IPS-18c (cell line): ENCODE data around the gene TCF4.

Experiments used
- H3K4me3 ChIP-seq: 2 replicates; pipeline ENCODE4 v1.7.0; 2013; ENCODE audit warnings: low read depth, mild to moderate bottlenecking, low read length, moderate library complexity; ENCODE audit not compliant: insufficient read depth
- H3K9me3 ChIP-seq: one replicate; pipeline ENCODE4 v1.6.1; 2013; ENCODE audit warnings: mild to moderate bottlenecking, low read length, moderate library complexity; ENCODE audit not compliant: control insufficient read depth, insufficient read depth

TCF4 gene

GRCh38 chr18:55500316-55501086 lies 87.5 kb downstream of the TCF4 start:
- Histone ChIP-seq H3K9me3 (no peaks in the 10 kb centered on the region), H3K4me3 (no peak overlapping the region)

- Histone ChIP-seq H3K4me3 (no peak overlapping the region), H3K9me3 (no peaks in the 10 kb centered on the region)
These were observed 88.5 kb downstream of the TCF4 start for GRCh38 chr18:55499526-55499925.

- no peaks in the 10 kb centered on the region for H3K9me3 ChIP-seq
- no peak overlapping the region for H3K4me3 ChIP-seq
These were observed 90.1 kb downstream of the TCF4 start for GRCh38 chr18:55497825-55498403.

GRCh38 chr18:55494899-55495298 lies 93.1 kb downstream of the TCF4 start:
- H3K9me3 ChIP-seq = no peaks in the 10 kb centered on the region
- no peak overlapping the region for H3K4me3 ChIP-seq

- Histone ChIP-seq H3K4me3 (no peak overlapping the region), H3K9me3 (no peaks in the 10 kb centered on the region)
These were observed 93.6 kb downstream of the TCF4 start for GRCh38 chr18:55494441-55494840.

- Histone ChIP-seq H3K9me3 (no peaks in the 10 kb centered on the region), H3K4me3 (no peak overlapping the region)
These were observed 96.4 kb downstream of the TCF4 start for GRCh38 chr18:55491616-55492015.

GRCh38 chr18:55489034-55489986 lies 98.7 kb downstream of the TCF4 start:
- Histone ChIP-seq H3K4me3 (no peak overlapping the region), H3K9me3 (no peaks in the 10 kb centered on the region)

- no peaks in the 10 kb centered on the region for H3K9me3 ChIP-seq
- no peak overlapping the region for H3K4me3 ChIP-seq
These were observed 99.5 kb downstream of the TCF4 start for GRCh38 chr18:55488473-55488872.

- Histone ChIP-seq H3K4me3 (no peak overlapping the region), H3K9me3 (no peaks in the 10 kb centered on the region)
These were observed 100.0 kb downstream of the TCF4 start for GRCh38 chr18:55487997-55488396.

GRCh38 chr18:55486936-55487335 lies 101.1 kb downstream of the TCF4 start:
- no peaks in the 10 kb centered on the region for H3K9me3 ChIP-seq
- H3K4me3 ChIP-seq = no peak overlapping the region

- H3K9me3 ChIP-seq = no peaks in the 10 kb centered on the region
- no peak overlapping the region for H3K4me3 ChIP-seq
These were observed 102.3 kb downstream of the TCF4 start for GRCh38 chr18:55485666-55486065.

- H3K4me3 ChIP-seq = no peak overlapping the region
- no peaks in the 10 kb centered on the region for H3K9me3 ChIP-seq
These were observed 103.2 kb downstream of the TCF4 start for GRCh38 chr18:55484773-55485172.

GRCh38 chr18:55483266-55483871 lies 104.6 kb downstream of the TCF4 start:
- no peaks in the 10 kb centered on the region for H3K9me3 ChIP-seq
- no peak overlapping the region for H3K4me3 ChIP-seq

GRCh38 chr18:55479656-55480420 lies 108.2 kb downstream of the TCF4 start:
- H3K4me3 ChIP-seq = no peak overlapping the region
- no peaks in the 10 kb centered on the region for H3K9me3 ChIP-seq

GRCh38 chr18:55477860-55478581 lies 110.0 kb downstream of the TCF4 start:
- Histone ChIP-seq H3K4me3 (no peak overlapping the region), H3K9me3 (no peaks in the 10 kb centered on the region)

- no peak overlapping the region for H3K4me3 ChIP-seq
These were observed 110.5 kb downstream of the TCF4 start for GRCh38 chr18:55477499-55477859.

More at GRCh38 chr18:55477499-55477859, 110.5 kb downstream of the TCF4 start:
- no peaks in the 10 kb centered on the region for H3K9me3 ChIP-seq
